HG02973 (cell line): ENCODE measurements around the gene KCNC1.

Experiments used
- ATAC-seq: cut with Tn5 transposase; IDR thresholded peaks from one replicate; pipeline ENCODE4 v1.9.1; 2021; ENCODE audit warnings: moderate library complexity; ENCODE audit not compliant: unreplicated experiment

The KCNC1 gene

DNA sequence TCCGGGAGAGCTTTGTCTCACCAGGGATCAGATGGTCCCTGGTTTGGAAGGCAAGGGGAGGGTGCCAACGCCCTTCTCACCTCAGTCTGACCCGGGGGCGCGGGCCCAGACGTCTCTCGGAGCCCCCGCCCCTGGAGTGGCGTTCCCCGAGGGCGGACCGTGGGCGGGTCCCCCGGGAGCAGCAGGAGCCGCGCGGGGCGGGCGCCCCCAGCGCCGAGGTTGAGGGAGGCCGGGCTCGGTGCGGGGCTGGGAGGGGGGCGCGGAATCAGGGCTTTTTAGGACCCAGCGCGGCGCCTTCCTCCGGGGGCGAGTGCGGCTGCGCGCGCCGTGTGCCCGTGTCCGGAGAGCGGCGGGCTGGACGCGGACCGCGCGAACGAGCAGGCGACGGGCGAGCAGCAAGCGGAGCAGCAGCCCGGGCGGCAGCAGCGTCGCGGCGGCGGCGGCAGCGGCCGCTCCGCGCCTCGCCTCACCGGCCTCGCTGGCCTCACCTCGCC lies at the start of gene KCNC1:
KCNC1 (plus strand) TSS at position 364 of the 494 bp plus-strand sequence. CDS start 1,222 bp downstream, outside the sequence.
- ATAC-seq, result no peak

GRCh38 chr11:17686231-17686980 lies 48.2 kb upstream of the KCNC1 start:
- no peak for ATAC-seq

DNA sequence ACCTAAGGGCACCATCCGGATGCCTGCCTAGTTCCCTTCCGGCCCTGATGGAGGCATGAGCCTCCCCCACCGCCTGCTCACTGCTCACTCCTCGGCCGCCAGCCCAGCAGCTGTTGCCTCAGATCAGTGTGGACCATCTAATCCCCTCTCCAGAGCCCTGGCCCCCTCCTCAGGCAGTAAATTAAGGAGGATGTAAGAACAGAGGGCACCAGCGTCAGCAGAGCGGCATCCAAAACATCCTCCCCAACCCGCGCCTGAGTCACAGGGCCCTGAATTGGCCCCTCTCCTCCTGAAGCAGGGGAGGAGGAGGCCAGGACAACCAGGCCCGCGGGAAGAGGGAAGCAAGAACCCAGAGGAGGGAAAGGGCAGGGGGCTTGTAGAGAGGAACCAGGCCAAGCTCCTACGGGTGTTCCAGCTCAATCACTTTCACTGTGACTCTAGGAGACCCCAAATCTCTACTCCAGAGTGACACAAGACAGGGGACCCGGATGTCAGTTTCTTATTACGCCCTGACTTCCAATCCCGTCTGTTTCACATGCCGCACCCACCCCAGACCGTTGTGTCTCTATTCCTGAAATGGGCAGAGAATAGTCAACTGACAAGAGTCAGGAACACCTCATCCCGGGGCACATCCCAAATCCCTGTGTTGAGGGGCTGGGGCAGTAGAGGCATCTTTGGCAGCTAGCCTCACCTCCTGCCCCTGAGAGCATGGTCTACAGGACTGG lies 46.5 kb upstream of the KCNC1 start:
- ATAC-seq, result no peak

DNA sequence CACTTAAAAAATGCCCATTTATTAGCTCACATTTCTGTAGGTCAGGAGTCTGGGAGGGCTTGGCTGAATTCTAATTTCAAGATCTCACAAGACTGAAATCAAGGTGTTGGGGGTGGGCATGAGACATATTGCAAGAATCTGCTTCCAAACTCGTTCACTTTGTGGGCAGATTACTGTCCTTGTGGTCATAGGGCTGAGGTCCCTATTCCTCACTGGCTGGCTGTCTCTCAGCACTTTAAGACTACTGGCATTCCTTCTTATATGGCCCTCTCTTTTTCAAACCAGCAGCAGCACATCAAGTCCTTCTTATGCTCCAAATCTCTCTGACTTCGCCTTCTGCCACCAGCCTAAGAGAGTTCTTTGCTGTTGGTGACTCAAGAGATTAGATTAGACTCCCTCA lies 43.0 kb upstream of the KCNC1 start:
- ATAC-seq, result no peak

DNA sequence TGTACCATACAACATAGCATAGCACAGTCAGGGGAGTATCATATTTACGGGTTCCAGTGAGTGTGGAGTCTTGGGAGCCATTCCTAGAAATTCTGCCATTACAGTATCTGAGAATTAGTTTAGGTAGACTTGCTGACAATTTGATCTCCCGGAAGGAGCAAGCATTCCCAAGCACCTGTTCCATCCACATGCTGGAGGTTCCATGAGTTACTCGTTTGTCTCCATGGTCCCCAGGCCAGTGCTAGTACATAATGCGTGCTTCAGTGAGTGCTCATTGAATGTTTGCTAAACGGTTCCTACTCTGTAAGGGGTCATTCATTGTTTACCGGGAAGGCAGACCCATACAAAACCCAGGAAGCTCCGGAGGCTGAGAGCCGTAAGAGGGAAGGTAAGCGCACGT lies 42.6 kb upstream of the KCNC1 start:
- ATAC-seq, result no peak

DNA sequence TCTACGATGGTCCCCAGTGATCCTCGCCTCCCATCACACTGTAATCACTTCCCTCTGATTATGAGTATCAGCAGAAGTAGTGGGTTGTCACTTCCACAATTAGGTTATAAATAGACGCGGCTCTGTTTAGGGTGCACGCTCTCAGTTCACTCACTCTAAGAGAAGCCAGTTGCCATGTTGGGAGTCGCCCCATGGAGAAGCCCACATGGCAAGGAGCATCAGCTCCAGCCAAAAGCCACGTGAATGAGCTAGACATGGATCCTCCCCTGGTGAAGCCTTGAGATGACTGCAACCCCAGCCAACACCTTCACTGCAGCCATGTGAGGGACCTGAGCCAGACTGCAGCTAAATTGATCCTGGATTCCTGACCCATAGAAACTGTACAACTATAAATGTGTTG lies 41.6 kb upstream of the KCNC1 start:
- no peak for ATAC-seq

DNA sequence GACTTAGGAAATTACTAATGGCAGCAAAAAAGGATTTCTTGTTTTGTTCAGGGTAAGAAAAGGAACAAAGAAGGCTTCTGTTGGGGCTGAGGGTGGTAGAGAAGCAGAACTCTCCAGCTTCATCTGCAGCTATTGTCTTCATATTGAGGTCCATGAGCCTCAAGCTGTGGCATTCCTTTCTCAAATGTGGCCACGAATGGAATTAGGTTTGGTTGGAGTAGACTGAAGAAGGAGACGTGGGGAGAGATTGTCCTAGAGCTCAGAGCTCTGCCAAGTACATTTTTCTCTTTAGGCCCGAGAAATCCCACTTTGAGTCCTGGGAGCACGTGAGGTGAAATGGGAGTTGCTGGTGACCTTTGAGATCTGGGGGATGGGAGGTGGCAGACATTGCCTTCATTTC lies 41.0 kb upstream of the KCNC1 start:
- no peak for ATAC-seq

- no peak for ATAC-seq
These were observed 40.0 kb upstream of the KCNC1 start for GRCh38 chr11:17694494-17695110.

DNA sequence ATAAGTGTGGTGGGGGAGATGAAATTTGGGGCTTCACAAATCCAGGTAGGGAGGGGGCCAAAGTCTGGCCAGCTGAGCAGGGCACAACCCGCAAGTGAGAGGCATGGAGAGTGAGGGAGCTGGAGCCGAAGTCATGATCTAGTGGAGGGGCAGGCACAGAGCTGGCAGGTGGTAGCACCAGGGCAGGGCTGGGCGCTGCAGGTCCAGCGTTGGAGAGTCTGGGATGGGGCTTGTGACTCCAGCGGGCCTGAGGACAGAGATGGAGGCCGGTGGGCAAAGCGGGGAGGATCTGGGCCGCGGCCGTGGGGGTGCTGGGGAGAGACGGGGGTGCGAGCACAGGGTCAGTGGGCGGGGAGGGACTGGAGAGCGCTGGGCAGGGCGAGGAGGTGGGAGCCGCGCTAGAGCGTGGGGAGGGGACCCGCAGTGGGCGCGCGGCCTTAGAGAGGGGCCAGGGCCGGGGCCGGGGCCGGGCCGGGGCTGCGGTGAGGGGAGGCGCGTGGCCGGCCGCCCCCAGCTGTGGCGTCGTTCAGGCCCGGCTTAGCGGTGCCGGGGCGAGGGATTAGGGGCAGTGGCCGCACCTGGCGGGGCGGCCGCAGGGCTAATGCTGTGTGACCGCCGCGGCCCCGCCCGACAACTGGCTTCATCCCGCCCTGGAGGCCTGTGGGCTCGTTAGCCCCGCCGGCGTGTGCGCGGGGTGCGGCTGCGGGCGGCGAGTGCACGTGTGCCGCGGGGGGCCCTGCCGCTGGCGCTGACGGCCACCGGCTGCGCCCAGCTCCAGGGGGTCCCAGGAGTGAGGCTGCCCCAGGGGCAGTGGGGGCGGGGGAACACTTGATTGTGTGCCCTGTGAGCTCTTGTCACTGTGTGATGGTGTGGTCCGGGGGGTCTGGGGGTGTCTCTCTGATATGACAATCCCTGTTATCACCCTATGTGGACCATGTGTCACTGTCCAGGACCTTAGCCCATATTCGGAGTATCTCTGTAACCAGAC lies 38.8 kb upstream of the KCNC1 start:
- no peak for ATAC-seq

DNA sequence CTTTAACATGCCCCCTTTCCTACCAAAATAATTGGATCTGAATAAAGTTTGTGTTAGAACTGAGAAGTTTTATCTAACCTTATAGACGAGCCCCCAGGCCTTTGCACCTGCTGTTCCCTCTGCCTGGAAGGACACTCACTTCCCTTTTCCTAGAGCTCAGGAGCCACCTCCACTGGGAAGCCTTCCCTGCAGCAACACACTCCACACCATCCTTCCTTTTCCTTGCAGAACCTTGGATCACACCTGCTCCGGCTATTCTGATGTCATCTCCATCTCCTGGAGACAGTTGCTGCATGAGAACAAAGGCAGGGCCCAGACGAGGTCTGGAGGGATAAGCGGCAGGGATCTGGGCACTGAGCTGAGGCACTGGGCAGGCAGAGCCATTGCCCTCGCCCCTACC lies 37.8 kb upstream of the KCNC1 start:
- ATAC-seq, result no peak

GRCh38 chr11:17697175-17697949 lies 37.2 kb upstream of the KCNC1 start:
- no peak for ATAC-seq

GRCh38 chr11:17699147-17700114 lies 35.1 kb upstream of the KCNC1 start:
- no peak for ATAC-seq

- ATAC-seq, result no peak
These were observed 33.6 kb upstream of the KCNC1 start for GRCh38 chr11:17700991-17701390.

GRCh38 chr11:17702876-17703275 lies 31.7 kb upstream of the KCNC1 start:
- ATAC-seq, result no peak

DNA sequence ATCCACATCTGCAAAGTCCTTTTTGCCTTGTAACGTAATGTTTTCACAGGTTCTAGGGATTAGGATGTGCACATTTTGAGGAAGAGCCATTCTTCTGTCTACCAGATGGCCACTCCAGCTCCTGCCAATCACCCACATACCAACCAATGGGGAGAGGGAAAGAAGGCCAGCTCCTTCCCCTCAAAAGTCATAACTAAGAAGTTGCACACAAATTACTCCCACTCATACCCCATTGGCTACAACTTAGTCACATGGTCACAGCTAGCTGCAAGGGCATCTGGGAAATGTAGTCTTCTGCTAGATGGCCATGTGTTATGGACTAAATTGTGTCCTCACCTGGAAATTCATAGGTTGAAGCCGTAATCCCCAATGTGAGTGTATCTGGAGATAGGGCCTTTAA lies 30.6 kb upstream of the KCNC1 start:
- ATAC-seq, result no peak

DNA sequence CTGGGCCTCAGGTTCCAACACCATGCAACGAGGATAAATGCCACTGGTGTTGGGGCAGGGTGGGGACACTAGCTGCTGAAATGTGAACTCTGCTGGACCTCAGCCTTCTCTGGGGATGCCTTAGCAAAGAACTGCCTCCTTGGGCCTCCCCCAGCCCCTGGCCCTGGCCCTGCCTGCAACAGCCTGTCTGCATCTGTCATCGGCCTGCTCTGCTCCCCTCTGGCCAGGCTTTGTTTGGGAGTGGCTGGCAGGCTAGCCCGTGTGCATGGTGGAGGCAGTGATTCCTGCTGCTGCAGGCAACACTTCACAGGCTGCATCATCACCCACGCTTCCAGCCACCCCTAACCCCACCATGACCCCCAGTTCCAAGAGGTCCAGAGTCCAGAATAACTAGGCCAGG lies 26.8 kb upstream of the KCNC1 start:
- no peak for ATAC-seq

DNA sequence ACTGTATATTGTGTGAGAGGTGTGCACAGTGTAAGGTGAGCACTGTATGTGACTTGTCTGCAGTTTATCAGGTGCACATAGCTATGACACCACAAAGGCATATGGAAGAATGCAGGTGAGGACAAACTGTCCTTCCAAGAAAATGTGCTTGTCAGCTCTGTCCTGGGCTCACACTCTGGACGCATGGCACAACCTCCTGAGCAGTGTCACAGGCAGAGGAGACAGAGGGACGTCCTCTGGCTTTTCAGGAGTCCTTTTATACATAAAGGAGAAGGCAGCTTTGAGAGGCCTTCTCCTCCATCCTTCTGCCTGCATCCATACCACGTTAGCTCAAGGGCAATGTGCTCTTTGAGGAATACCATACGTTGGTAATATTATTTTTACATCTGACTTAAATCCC lies 22.7 kb upstream of the KCNC1 start:
- no peak for ATAC-seq

GRCh38 chr11:17713851-17714250 lies 20.7 kb upstream of the KCNC1 start:
- no peak for ATAC-seq

GRCh38 chr11:17714356-17714854 lies 20.2 kb upstream of the KCNC1 start:
- no peak for ATAC-seq
